Lung (tissue), 12 donors: ENCODE measurements around the gene ZEB2. TPM values are rescaled to one million over a fixed set of nuclear protein-coding genes. Genes with fewer than 3 reads are reported as not detected.

Experiments
- ATAC-seq: fragments of 200-7000 bp; cut with Tn5 transposase; one replicate; pipeline ENCODE4 v1.9.1; 2020; ENCODE audit warnings: moderate number of reproducible peaks; ENCODE audit not compliant: insufficient read depth, low FRiP score
- DNase-seq, 3 donors: peaks; one replicate each; pipeline ENCODE4 v3.0.0-alpha.2; 2013 to 2017
- H3K27ac ChIP-seq, 2 donors: one replicate each; pipeline ENCODE4 v1.5.1; 2013; ENCODE audit warnings: mild to moderate bottlenecking in 2 of 2, moderate library complexity in 2 of 2, control low read depth in 1 of 2, inconsistent platforms in 1 of 2, low read depth in 1 of 2, low read length in 1 of 2
- H3K27me3 ChIP-seq, 3 donors: one replicate each; pipeline ENCODE4 v1.5.1; 2013; ENCODE audit warnings: low read length in 2 of 3; ENCODE audit not compliant: control insufficient read depth in 3 of 3, insufficient read depth in 3 of 3
- H3K36me3 ChIP-seq, 4 donors: one replicate each; pipeline ENCODE4 v1.5.1; 2013; ENCODE audit warnings: low read length in 4 of 4, mild to moderate bottlenecking in 1 of 4, moderate library complexity in 1 of 4; ENCODE audit not compliant: control insufficient read depth in 4 of 4, insufficient read depth in 4 of 4
- H3K4me1 ChIP-seq, 5 donors: one replicate each; pipeline ENCODE4 v1.5.1; 2013; ENCODE audit warnings: low read length in 5 of 5, mild to moderate bottlenecking in 2 of 5, moderate library complexity in 1 of 5; ENCODE audit not compliant: control insufficient read depth in 5 of 5, insufficient read depth in 5 of 5
- H3K4me3 ChIP-seq: one replicate; pipeline ENCODE4 v1.5.1; 2013; ENCODE audit warnings: mild to moderate bottlenecking, control low read depth, moderate library complexity
- H3K9ac ChIP-seq, 2 donors: one replicate each; pipeline ENCODE4 v1.5.1; 2013; ENCODE audit warnings: low read length in 2 of 2, control low read depth in 1 of 2; ENCODE audit not compliant: insufficient read depth in 1 of 2
- H3K9me3 ChIP-seq, 4 donors: one replicate each; pipeline ENCODE4 v1.5.1; 2013; ENCODE audit warnings: low read length in 3 of 4, mild to moderate bottlenecking in 1 of 4, moderate library complexity in 1 of 4; ENCODE audit not compliant: control insufficient read depth in 4 of 4, insufficient read depth in 3 of 4
- WGBS, 2 donors: extraction: QIAGEN DNeasy Blood & Tissue Kit; methylation state at CpG; one replicate each; pipeline ENCODE4 v1.1.7; 2013; 5-methylcytosine and 5-hydroxymethylcytosine counted together
- polyA plus RNA-seq, 2 donors: library from polyadenylated mRNA; stranded (reverse); fragments of 200-250 nt; gene quantifications; one replicate each; pipeline ENCODE4 v1.2.1, GENCODE V29; 2013
- total RNA-seq, 2 donors: library from RNA; depleted of rRNA in 1 of 2; stranded (reverse); fragments of >200 nt in 1 of 2; gene quantifications; one replicate each; pipeline ENCODE4 v1.2.1, GENCODE V29; 2014 to 2021
- TF ChIP-seq, protein P1 (sequence below): IDR thresholded peaks from 2 replicates; pipeline ENCODE4 v1.5.1; 2012; ENCODE audit warnings: mild to moderate bottlenecking; ENCODE audit errors: control extremely low read depth, extremely low read depth
- donor health status: control.
- donor health status: control.
- donor health status: Bipolar disorder and iron deficiency.
- donor health status: healthy.
- donor health status: DM: yes; HTN: yes; CAD: no.

The ZEB2 gene
- total and polyA plus RNA-seq, 4 donors: 27.0 to 332 (median 127) TPM

DNA sequence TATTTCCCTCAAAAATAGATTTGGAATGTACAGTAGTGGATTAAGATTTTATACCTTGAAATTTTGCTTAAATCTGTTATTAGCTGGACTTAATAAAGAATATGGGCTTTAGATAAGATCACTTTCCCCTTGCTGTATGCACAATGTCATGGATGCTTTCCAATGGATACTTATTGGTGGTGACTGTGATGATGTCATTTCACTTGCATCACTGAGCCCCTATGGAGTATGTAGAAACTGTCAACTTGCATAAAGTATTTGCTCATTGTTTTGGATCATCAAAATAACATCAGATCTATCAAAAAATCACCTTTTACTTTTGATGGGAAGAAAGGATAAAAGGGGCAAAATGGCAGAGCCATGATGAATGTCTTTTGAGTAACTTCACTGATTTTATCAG, 112.7 kb downstream of the ZEB2 start:
- Histone ChIP-seq H3K9ac (no peak overlapping the region), H3K4me1 (peaks cover 0 to 41% (median 6%) of the 10 kb centered on the region in 5 donors), H3K9me3 (no peaks in the 10 kb centered on the region), H3K4me3 (no peak overlapping the region), H3K27me3 (no peaks in the 10 kb centered on the region), H3K27ac (no peak overlapping the region), H3K36me3 (peaks cover 0 to 55% (median 26%) of the 10 kb centered on the region in 4 donors)
- ATAC-seq (no peak), DNase-seq (no peak)
- TF ChIP-seq, protein P1, sequence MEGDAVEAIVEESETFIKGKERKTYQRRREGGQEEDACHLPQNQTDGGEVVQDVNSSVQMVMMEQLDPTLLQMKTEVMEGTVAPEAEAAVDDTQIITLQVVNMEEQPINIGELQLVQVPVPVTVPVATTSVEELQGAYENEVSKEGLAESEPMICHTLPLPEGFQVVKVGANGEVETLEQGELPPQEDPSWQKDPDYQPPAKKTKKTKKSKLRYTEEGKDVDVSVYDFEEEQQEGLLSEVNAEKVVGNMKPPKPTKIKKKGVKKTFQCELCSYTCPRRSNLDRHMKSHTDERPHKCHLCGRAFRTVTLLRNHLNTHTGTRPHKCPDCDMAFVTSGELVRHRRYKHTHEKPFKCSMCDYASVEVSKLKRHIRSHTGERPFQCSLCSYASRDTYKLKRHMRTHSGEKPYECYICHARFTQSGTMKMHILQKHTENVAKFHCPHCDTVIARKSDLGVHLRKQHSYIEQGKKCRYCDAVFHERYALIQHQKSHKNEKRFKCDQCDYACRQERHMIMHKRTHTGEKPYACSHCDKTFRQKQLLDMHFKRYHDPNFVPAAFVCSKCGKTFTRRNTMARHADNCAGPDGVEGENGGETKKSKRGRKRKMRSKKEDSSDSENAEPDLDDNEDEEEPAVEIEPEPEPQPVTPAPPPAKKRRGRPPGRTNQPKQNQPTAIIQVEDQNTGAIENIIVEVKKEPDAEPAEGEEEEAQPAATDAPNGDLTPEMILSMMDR: no peak

DNA sequence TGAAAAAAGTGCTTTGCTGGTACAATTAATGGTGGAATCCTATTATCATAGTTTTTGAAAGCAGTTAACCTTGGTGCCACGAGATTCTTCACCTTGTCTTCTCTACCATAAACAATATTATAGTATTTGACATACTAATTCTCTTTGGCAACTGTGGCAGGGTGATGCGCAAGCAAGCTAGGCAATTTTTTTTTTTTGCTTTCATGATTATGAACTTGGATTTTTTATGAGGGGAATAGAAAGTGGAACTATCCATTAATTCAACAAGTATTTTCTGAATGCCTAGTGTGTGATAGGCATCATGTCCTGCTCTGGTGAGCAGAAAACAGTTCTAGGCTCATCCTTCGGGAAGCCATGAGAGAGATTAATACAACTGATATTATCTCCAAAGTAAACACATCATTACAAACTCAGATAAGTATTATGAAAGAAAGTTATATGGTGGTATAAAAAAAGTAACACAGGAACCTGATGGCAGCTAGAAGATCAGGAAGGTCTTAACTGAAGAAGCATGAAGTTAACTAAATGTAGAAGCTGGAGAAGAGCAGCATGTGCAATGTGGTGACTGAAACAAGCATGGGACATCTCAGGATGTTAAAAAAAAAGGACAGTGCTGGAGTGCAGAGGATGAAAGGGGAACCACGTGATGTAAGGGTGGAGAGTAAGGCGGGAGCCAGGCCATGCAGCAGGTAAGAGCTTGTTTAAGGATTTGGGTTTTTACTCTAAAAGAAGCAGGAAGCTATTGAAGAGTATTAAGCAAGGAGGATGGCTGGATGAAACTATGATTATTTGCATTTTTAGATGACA, 113.7 kb downstream of the ZEB2 start:
- TF ChIP-seq, protein P1: no peak
- H3K27ac ChIP-seq: no peak overlapping the region
- H3K27me3 ChIP-seq: no peaks in the 10 kb centered on the region
- no peaks in the 10 kb centered on the region for H3K9me3 ChIP-seq
- peaks cover 0 to 51% (median 6%) of the 10 kb centered on the region in 5 donors for H3K4me1 ChIP-seq
- H3K4me3 ChIP-seq: no peak overlapping the region
- DNase-seq (no peak), ATAC-seq (no peak)
- H3K9ac ChIP-seq: peak overlapping the region in 1 of 2 donors; percentile 38
- 63 to 68% methylated on average over 5 of the region's 5 CpGs for WGBS, 2 donors
- peaks cover under 1 to 60% (median 31%) of the 10 kb centered on the region in 4 donors for H3K36me3 ChIP-seq

DNA sequence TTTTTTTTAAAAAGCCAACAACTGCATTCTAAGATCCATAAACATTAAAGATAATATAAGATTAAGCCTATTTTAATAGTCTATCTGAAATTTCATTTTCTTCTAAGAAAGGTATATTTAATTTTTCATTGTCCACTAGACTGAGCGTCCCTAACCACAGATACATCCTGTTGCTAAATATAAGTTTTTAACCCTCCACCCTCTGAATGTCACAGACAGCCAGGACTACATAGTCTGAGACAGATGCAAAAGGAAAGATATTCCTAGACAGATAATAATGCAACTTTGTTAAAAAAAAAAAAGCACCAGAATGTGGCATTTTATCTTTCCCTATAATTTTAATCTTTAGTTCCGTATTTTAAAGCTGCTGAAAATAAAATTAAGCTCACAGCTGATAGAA, 114.6 kb downstream of the ZEB2 start:
- TF ChIP-seq, protein P1: no peak
- DNase-seq (no peak), ATAC-seq (no peak)
- Histone ChIP-seq H3K36me3 (peaks cover 7 to 65% (median 34%) of the 10 kb centered on the region in 4 donors), H3K9me3 (no peaks in the 10 kb centered on the region), H3K4me1 (peaks cover 0 to 53% (median 6%) of the 10 kb centered on the region in 5 donors), H3K27ac (no peak overlapping the region), H3K4me3 (no peak overlapping the region), H3K27me3 (no peaks in the 10 kb centered on the region), H3K9ac (no peak overlapping the region)
- 45 to 58% methylated on average over 2 of the region's 2 CpGs for whole genome bisulfite sequencing, 2 donors
